Testis (tissue), 2 donors: ENCODE results near the gene CYP17A1.

Source experiments
- POLR2A ChIP-seq: fragments of 450-650 bp; IDR thresholded peaks from one replicate; pipeline ENCODE4 v1.6.1; 2017; ENCODE audit warnings: antibody characterized with exemption, mild to moderate bottlenecking, moderate library complexity
- TF ChIP-seq, protein P1 (sequence below), 3 experiments: fragments of 450-650 bp in 2 of 3; fragments of 200-600 bp in 1 of 3; sonication (generic) in 1 of 3; IDR thresholded peaks; one replicate each; pipeline ENCODE4 v1.5.1; 2016 to 2019; ENCODE audit warnings: antibody characterized with exemption in 3 of 3, mild to moderate bottlenecking in 2 of 3, moderate library complexity in 1 of 3

DNA sequence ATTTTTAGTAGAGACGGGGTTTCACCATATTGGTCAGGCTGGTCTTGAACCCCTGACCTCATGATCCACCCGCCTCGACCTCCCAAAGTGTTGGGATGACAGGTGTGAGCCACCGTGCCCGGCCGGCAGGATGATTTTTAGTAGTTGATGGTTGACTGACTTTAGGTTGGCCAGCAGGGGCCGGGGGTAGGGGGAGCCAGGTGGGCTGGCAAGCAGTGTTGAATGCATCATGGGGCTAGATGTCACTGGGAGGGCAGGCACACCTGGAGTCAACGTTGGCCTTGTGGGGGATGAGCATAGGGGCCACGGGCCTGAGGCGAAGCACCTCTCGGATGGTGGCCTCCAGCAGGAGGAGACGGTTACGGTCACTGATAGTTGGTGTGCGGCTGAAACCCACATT lies 5.0 kb downstream of the CYP17A1 start:
- TF ChIP-seq POLR2A = no peak
- TF ChIP-seq, protein P1, sequence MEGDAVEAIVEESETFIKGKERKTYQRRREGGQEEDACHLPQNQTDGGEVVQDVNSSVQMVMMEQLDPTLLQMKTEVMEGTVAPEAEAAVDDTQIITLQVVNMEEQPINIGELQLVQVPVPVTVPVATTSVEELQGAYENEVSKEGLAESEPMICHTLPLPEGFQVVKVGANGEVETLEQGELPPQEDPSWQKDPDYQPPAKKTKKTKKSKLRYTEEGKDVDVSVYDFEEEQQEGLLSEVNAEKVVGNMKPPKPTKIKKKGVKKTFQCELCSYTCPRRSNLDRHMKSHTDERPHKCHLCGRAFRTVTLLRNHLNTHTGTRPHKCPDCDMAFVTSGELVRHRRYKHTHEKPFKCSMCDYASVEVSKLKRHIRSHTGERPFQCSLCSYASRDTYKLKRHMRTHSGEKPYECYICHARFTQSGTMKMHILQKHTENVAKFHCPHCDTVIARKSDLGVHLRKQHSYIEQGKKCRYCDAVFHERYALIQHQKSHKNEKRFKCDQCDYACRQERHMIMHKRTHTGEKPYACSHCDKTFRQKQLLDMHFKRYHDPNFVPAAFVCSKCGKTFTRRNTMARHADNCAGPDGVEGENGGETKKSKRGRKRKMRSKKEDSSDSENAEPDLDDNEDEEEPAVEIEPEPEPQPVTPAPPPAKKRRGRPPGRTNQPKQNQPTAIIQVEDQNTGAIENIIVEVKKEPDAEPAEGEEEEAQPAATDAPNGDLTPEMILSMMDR (IDR thresholded peaks at IDR 0.05) = no peak
